Endometrium (tissue), 2 donors: ENCODE data around the gene FBL.
"Not testable (repeated sequence)": the region's sequence is repeated elsewhere in the genome, so short reads cannot be mapped to it uniquely, and the experiment has no call there.

Source experiments
- FAIRE-seq: peaks from 2 replicates; lab custom pipeline; 2012; peaks lifted over from hg19 to GRCh38; lab: Jason Lieb, UNC
- donor health status: control.
- donor health status: control.

FBL gene

GRCh38 chr19:39845933-39846677 lies at the start of gene FBL:
Gene FBL (minus strand): TSS chr19:39846379. CDS start chr19:39846300, 79 bp downstream.
- no peak for FAIRE-seq

- not testable (repeated sequence) for FAIRE-seq
Measured at GRCh38 chr19:39895096-39895495, 48.9 kb upstream of the FBL start.

- not testable (repeated sequence) for FAIRE-seq
Measured at GRCh38 chr19:39894236-39894606, 48.0 kb upstream of the FBL start.

- not testable (repeated sequence) for FAIRE-seq
Measured at GRCh38 chr19:39893366-39894235, 47.4 kb upstream of the FBL start.

GRCh38 chr19:39892506-39892902 lies 46.3 kb upstream of the FBL start:
- FAIRE-seq, result not testable (repeated sequence)

DNA sequence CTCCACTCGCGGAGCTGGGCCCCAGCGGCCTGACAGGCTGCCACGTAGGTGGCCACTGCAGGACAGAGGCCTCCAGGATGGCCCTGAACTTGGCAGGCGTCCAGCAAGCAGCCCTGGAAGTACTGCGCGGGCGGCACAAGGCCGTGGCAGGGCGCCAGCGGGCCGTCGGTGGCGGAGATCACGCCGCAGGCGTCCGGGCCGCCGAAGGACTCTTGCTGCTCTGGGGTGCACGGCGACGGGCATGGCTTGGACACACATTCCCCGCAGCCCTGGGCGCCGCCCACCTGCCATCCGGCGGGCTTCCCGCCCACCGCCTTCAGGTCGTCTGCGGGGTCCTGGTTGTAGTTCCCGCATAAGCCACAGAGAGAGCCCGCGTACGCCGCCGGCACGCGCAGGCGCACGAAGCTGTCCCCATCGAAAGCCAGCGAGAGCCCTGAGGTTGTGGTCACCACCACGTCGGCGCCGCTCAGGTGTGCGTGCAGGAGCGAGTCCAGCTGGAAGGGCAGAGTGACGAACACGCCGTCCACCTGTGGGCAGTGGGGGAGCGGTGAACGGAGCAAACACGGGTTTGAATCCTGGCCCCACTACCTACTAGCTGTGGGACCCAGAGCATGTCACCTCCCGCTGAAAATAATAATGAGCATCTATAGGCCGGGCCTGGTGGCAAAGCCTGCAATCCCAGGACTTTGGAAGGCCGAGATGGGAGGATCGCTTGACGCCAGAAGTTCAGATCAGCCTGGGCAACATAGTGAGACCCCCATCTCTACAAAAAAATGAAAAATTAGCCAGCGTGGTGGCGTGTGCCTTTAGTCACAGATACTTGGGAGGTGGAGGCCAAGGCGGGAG lies 45.7 kb upstream of the FBL start:
- not testable (repeated sequence) for FAIRE-seq

GRCh38 chr19:39890755-39891551 lies 44.8 kb upstream of the FBL start:
- FAIRE-seq, result no peak

DNA sequence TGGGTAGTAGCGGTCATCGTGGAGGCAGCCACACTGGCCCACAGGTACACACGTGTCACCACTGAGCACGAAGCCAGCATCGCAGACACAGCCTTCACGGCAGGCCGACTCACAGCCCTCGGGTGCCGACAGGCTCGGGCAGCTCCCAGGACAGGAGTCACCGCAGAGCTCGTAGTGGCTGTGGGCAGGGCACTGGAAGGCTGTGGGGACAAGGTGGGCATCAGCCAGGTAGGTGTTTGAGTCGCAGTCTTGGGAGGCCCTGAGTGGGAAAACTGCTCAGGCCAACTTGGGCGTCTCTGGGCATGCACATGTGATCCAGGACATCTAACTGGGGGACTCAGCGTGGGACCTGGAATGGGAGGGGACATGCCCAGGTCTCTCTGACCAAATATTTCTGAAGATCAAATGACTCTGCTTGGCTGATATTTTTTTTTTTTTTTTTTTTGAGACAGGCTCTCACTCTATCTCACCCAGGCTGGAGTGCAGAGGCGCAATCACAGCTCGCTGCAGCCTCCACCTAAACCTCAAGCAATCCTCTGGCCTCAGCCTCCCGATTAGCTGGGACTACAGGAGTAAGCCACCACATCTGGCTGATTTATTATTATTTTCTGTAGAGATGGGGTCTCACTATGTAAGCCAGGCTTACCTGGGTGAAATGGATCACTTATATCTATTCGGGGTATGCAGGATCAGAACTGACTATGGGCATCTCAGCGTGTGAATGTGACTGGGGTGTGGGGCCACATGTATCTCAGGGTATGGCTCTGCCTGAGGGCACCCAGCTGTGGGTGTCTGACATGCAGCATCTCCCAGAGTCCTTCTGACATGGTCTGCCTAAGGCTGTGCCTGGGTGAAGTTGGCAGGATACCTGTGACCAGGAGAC lies 43.9 kb upstream of the FBL start:
- FAIRE-seq, result not testable (repeated sequence)

DNA sequence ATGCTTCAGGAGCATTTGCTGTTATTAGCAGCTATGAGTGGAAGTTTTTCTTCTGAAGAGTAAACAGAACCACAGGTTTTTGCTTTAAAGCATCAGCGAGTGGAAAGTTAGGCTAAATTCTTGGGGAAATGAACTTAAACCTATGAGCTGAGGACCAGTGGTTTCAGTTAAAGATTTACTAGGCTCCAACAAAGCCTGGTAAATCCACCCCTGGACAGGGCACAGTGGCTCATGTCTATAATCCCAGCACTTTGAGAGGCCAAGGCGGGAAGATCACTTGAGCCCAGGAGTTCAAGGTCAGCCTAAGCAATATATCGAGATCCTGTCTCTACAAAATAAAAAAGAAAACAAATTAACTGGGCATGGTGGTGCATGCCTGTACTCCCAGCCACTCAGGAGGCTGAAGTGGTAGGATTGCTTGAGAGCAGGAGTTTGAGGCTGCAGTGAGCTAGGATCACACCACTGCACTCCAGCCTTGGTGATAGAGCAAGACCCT lies 41.3 kb upstream of the FBL start:
- not testable (repeated sequence) for FAIRE-seq

DNA sequence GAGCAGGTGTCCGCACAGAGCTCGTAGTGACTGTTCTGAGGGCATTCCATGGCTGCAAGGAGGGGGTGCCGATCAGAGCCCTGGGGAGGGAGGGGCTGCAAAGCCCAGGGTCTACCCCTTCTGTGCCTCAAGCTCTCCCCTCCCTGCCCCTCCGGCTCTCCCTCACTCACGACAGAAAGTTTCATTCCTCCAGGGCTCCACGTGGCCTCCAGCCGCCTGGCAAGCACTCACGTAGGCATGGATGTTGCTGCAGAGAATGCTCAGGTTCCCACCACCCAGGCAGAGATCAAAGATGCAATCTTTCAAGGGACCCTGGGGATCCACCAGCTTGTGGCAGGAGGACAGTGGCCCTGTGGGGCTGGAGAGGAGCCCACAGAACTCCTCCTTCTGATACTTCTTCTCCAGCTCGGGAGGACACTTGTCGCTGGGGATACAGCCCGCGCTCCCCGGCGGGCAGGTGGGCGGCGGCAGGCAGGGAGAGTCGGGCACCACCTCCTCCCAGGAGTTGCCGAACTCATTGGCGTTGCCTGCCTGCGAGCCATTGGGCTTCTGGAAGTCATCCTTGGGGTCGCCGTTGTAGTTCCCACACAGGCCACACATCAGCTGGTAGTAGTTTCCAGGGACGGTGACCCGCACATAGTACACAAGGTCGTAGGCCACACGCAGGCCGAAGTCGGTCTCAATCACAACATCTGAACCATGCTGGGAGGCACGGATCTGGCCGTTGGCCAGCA lies 39.8 kb upstream of the FBL start:
- FAIRE-seq, result not testable (repeated sequence)

- FAIRE-seq, result not testable (repeated sequence)
Measured at GRCh38 chr19:39884721-39885120, 38.5 kb upstream of the FBL start.

- FAIRE-seq, result not testable (repeated sequence)
Measured at GRCh38 chr19:39882645-39883044, 36.5 kb upstream of the FBL start.

GRCh38 chr19:39881495-39882110 lies 35.4 kb upstream of the FBL start:
- FAIRE-seq, result not testable (repeated sequence)

DNA sequence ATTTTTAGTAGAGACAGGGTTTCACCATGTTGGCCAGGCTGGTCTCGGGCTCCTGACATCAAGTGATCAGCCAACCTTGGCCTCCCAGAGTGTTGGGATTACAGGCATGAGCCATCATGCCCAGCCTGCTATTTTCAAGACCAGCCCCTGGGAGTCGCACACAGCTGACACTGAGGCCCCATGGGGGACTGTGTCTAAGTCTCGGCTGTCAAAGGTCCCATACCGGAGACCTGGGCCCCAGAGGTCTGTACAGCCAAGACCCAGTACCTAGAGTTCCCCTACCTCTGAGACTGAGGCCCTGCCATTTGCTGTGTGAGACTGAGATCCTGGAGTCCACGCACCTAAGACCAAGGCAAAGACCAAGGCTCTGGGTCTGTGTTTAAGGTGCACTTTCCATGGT lies 34.1 kb upstream of the FBL start:
- FAIRE-seq, result not testable (repeated sequence)

DNA sequence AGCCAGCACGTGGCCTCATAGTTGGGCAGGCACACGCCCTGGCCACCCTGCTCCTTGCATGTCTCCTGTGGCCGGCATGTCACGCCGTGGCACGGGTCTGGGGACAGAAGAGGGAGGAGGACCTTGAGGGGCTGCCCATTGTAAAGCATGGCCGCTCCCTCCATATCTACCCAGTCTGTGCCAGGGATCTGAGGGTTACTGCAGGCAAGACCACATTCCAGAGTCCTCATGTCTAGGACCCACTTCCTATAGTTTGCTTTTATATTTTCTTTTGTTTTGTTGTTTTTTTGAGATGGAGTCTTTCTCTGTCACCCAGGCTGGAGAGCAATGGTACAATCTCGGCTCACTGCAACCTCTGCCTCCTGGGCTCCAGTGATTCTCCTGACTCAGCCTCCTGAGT lies 33.6 kb upstream of the FBL start:
- FAIRE-seq, result not testable (repeated sequence)

DNA sequence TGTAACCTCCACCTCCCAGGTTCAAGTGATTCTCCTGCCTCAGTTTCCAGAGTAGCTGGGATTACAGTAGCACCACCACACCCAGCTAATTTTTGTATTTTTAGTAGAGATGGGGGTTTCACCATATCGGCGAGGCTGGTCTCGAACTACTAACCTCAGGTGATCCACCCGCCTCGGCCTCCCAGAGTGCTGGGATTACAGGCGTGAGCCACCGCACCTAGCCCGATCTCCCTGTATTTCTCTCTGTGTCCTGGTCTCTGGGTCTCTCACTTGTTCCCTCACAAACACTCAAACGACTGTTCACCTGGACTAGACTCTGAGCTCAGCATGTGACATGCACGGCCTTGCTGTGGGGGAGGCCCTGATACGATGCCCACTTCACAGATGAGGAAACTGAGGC lies 32.7 kb upstream of the FBL start:
- FAIRE-seq, result not testable (repeated sequence)

GRCh38 chr19:39878398-39878797 lies 32.2 kb upstream of the FBL start:
- no peak for FAIRE-seq

GRCh38 chr19:39877982-39878381 lies 31.8 kb upstream of the FBL start:
- not testable (repeated sequence) for FAIRE-seq

- FAIRE-seq, result not testable (repeated sequence)
Measured at GRCh38 chr19:39877488-39877887, 31.3 kb upstream of the FBL start.
